Nephron (organoid): ENCODE data around the gene TSPAN3.

Source experiments
- H3K27ac Mint-ChIP-seq, 3 experiments: 2 replicates each; pipeline ENCODE4 v1.8.0; 2020; ENCODE audit warnings: mixed read lengths in 3 of 3, mild to moderate bottlenecking in 2 of 3, moderate library complexity in 1 of 3
- H3K27me3 Mint-ChIP-seq: 2 replicates; pipeline ENCODE4 v1.8.0; 2021; ENCODE audit warnings: low read depth, mild to moderate bottlenecking, moderate library complexity, mixed read lengths
- H3K36me3 Mint-ChIP-seq: 2 replicates; pipeline ENCODE4 v1.8.0; 2020; ENCODE audit warnings: low read depth, mixed read lengths
- H3K4me1 Mint-ChIP-seq: 2 replicates; pipeline ENCODE4 v1.8.0; 2020; ENCODE audit warnings: mixed read lengths
- H3K4me3 Mint-ChIP-seq, 3 experiments: 2 replicates each; pipeline ENCODE4 v1.8.0; 2020; ENCODE audit warnings: mild to moderate bottlenecking in 3 of 3, mixed read lengths in 3 of 3, moderate library complexity in 2 of 3
- H3K9me3 Mint-ChIP-seq: 2 replicates; pipeline ENCODE4 v1.8.0; 2020; ENCODE audit warnings: mixed read lengths
- CTCF ChIP-seq, 3 experiments: fragments of 200-600 bp; sonication (generic); IDR thresholded peaks; one replicate each; pipeline ENCODE4 v1.5.0; 2021; ENCODE audit warnings: antibody characterized with exemption in 3 of 3; ENCODE audit not compliant: unreplicated experiment in 3 of 3

Gene TSPAN3

GRCh38 chr15:77099741-77100463 is 29.0 kb upstream of the TSPAN3 start:
- H3K27ac Mint-ChIP-seq: no peak overlapping the region
- H3K36me3 Mint-ChIP-seq: no peaks in the 10 kb centered on the region
- H3K27me3 Mint-ChIP-seq: peaks cover 7% of the 10 kb centered on the region
- peaks cover 27% of the 10 kb centered on the region for H3K4me1 Mint-ChIP-seq
- no peak overlapping the region for H3K4me3 Mint-ChIP-seq
- no peak for TF ChIP-seq CTCF (IDR thresholded peaks at IDR 0.05; ENCODE audit: unreplicated experiment in 3 of 3)
- H3K9me3 Mint-ChIP-seq: no peaks in the 10 kb centered on the region

GRCh38 chr15:77098572-77098971 is 27.7 kb upstream of the TSPAN3 start:
- no peak for TF ChIP-seq CTCF (IDR thresholded peaks at IDR 0.05; ENCODE audit: unreplicated experiment in 3 of 3)
- Mint-ChIP-seq H3K27me3 (peaks cover 7% of the 10 kb centered on the region), H3K27ac (no peak overlapping the region)

GRCh38 chr15:77097921-77098320 is 27.0 kb upstream of the TSPAN3 start:
- no peak for TF ChIP-seq CTCF (IDR thresholded peaks at IDR 0.05; ENCODE audit: unreplicated experiment in 3 of 3)
- H3K27me3 Mint-ChIP-seq: peaks cover 7% of the 10 kb centered on the region
- H3K9me3 Mint-ChIP-seq: no peaks in the 10 kb centered on the region
- peak overlapping the region in 1 of 3 experiments; percentile 18 for H3K27ac Mint-ChIP-seq
- no peak overlapping the region for H3K4me3 Mint-ChIP-seq
- no peaks in the 10 kb centered on the region for H3K36me3 Mint-ChIP-seq
- peaks cover 16% of the 10 kb centered on the region for H3K4me1 Mint-ChIP-seq

More at GRCh38 chr15:77098572-77098971, 27.7 kb upstream of the TSPAN3 start:
- peaks cover 17% of the 10 kb centered on the region for H3K4me1 Mint-ChIP-seq
- no peaks in the 10 kb centered on the region for H3K9me3 Mint-ChIP-seq
- no peak overlapping the region for H3K4me3 Mint-ChIP-seq
- H3K36me3 Mint-ChIP-seq: no peaks in the 10 kb centered on the region

- Mint-ChIP-seq H3K36me3 (no peaks in the 10 kb centered on the region), H3K27me3 (peaks cover 7% of the 10 kb centered on the region), H3K9me3 (no peaks in the 10 kb centered on the region), H3K4me3 (no peak overlapping the region), H3K27ac (peak overlapping the region in 1 of 3 experiments; percentile 18), H3K4me1 (peaks cover 16% of the 10 kb centered on the region)
- TF ChIP-seq CTCF (IDR thresholded peaks at IDR 0.05; ENCODE audit: unreplicated experiment in 3 of 3): no peak
These were observed 26.4 kb upstream of the TSPAN3 start for GRCh38 chr15:77097248-77097721.

GRCh38 chr15:77096541-77096940 is 25.6 kb upstream of the TSPAN3 start:
- Mint-ChIP-seq H3K27me3 (peaks cover 7% of the 10 kb centered on the region), H3K27ac (no peak overlapping the region), H3K4me1 (peaks cover 16% of the 10 kb centered on the region), H3K9me3 (no peaks in the 10 kb centered on the region), H3K4me3 (no peak overlapping the region), H3K36me3 (no peaks in the 10 kb centered on the region)
- TF ChIP-seq CTCF (IDR thresholded peaks at IDR 0.05; ENCODE audit: unreplicated experiment in 3 of 3): no peak

GRCh38 chr15:77096138-77096537 is 25.2 kb upstream of the TSPAN3 start:
- Mint-ChIP-seq H3K4me3 (no peak overlapping the region), H3K27ac (peak overlapping the region in 1 of 3 experiments; percentile 8), H3K4me1 (peaks cover 16% of the 10 kb centered on the region), H3K27me3 (peaks cover 7% of the 10 kb centered on the region), H3K9me3 (no peaks in the 10 kb centered on the region), H3K36me3 (no peaks in the 10 kb centered on the region)
- no peak for TF ChIP-seq CTCF (IDR thresholded peaks at IDR 0.05; ENCODE audit: unreplicated experiment in 3 of 3)
